K562 (cell line): ENCODE measurements around the gene UBL7. TPM values are rescaled to one million over a fixed set of nuclear protein-coding genes. Genes with fewer than 3 reads are reported as not detected.

ENCODE experiments used
- ATAC-seq: fragments of 200-7000 bp; cut with Tn5 transposase; 3 replicates; pipeline ENCODE4 v1.9.1; 2020; ENCODE audit warnings: moderate library complexity
- BruUV-seq: library from RNA; stranded (reverse); fragments of 400-500 nt; replicated peaks from 2 replicates; lab custom pipeline; 2021; lab: Mats Ljungman, UMichigan
- CTCF ChIA-PET: fragments of 300-600 bp; formaldehyde crosslinking; extraction: SDS; loops from one replicate; lab custom pipeline; 2021; ENCODE audit warnings: low intra/inter-chr PET ratio; lab: Yijun Ruan, JAX
- POLR2A ChIA-PET: fragments of 300-600, 350-650 bp; sonication (Branson Sonifier 250); formaldehyde crosslinking; extraction: SDS; loops from one replicate; lab custom pipeline; 2021; ENCODE audit warnings: antibody characterized with exemption, inconsistent platforms; lab: Yijun Ruan, JAX
- DNase-seq, 4 experiments: peaks; one replicate each; pipeline versions ENCODE4 v3.0.0 to v3.0.0-alpha.2; 2011 to 2018; ENCODE audit warnings: low spot score in 3 of 4, mixed read lengths in 3 of 4; ENCODE audit errors: extremely low read depth in 1 of 4
- FAIRE-seq: peaks from 2 replicates; lab custom pipeline; 2011; peaks lifted over from hg19 to GRCh38; lab: Jason Lieb, UNC
- H2AFZ ChIP-seq: 2 replicates; pipeline ENCODE4 v1.6.0; 2011; ENCODE audit warnings: low read depth, low read length, control low read depth, inconsistent platforms
- H3K27ac ChIP-seq: fragments of 200-600 bp; 3 replicates; pipeline ENCODE4 v1.8.0; 2011; ENCODE audit warnings: low read depth, mild to moderate bottlenecking, control low read depth, inconsistent platforms, low read length, moderate library complexity, mixed read lengths; ENCODE audit errors: extremely low read depth
- H3K27me3 ChIP-seq, 2 experiments: fragments of 300-600 bp in 1 of 2; 2 replicates in 1 of 2; 3 replicates in 1 of 2; pipeline versions ENCODE4 v1.6.0 to v1.8.0; 2011; ENCODE audit warnings: inconsistent platforms in 2 of 2, low read length in 2 of 2, mild to moderate bottlenecking in 1 of 2, mixed read lengths in 1 of 2, moderate library complexity in 1 of 2; ENCODE audit not compliant: control insufficient read depth in 2 of 2, insufficient read depth in 2 of 2
- H3K36me3 ChIP-seq: fragments of 300-600 bp; 3 replicates; pipeline ENCODE4 v1.8.0; 2011; ENCODE audit warnings: mild to moderate bottlenecking, low read length, inconsistent platforms; ENCODE audit not compliant: control insufficient read depth, insufficient read depth
- H3K4me1 ChIP-seq, 2 experiments: fragments of 200-600 bp in 1 of 2; replicated peaks in 1 of 2; 2 replicates in 1 of 2; 3 replicates in 1 of 2; pipeline versions ENCODE4 v1.5.1 to v1.8.0; 2011; ENCODE audit warnings: inconsistent platforms in 2 of 2, low read length in 2 of 2, mild to moderate bottlenecking in 1 of 2, mixed read lengths in 1 of 2, moderate library complexity in 1 of 2; ENCODE audit not compliant: control insufficient read depth in 2 of 2, insufficient read depth in 2 of 2
- H3K4me2 ChIP-seq: 2 replicates; pipeline ENCODE4 v1.6.1; 2011; ENCODE audit warnings: low read length, control low read depth, inconsistent platforms, mixed read lengths; ENCODE audit not compliant: insufficient read depth
- H3K4me3 ChIP-seq: fragments of 200-600 bp; sonication (generic), shearing (Covaris generic); 2 replicates; pipeline ENCODE4 v1.5.1; 2016; ENCODE audit warnings: control low read depth, inconsistent platforms
- H3K79me2 ChIP-seq: fragments of 200-600 bp; 3 replicates; pipeline ENCODE4 v1.8.0; 2011; ENCODE audit warnings: low read length, inconsistent platforms; ENCODE audit not compliant: control insufficient read depth, insufficient read depth
- H3K9ac ChIP-seq, 2 experiments: 2 replicates each; pipeline versions ENCODE4 v1.6.0 to v1.6.1; 2011; ENCODE audit warnings: low read depth in 2 of 2, low read length in 2 of 2, control low read depth in 1 of 2, inconsistent platforms in 1 of 2, mild to moderate bottlenecking in 1 of 2, mixed read lengths in 1 of 2; ENCODE audit not compliant: insufficient read depth in 1 of 2
- H3K9me1 ChIP-seq: one replicate; pipeline ENCODE4 v1.6.0; 2011; ENCODE audit warnings: inconsistent platforms, mild to moderate bottlenecking, low read length, moderate library complexity; ENCODE audit not compliant: control insufficient read depth, insufficient read depth
- H3K9me3 ChIP-seq: replicated peaks from 2 replicates; pipeline ENCODE4 v1.5.1; 2011; ENCODE audit warnings: low read depth, low read length, inconsistent platforms; ENCODE audit not compliant: control insufficient read depth, insufficient read depth
- H4K20me1 ChIP-seq: replicated peaks from 2 replicates; pipeline ENCODE4 v1.6.1; 2011; ENCODE audit warnings: low read length, inconsistent platforms, mixed read lengths; ENCODE audit not compliant: control insufficient read depth, insufficient read depth
- NFIC ChIP-seq: fragments of 450-650 bp; IDR thresholded peaks from 2 replicates; pipeline ENCODE4 v1.6.1; 2017; ENCODE audit warnings: mild to moderate bottlenecking, inconsistent platforms
- PTBP1 ChIP-seq: fragments of 200-400 bp; formaldehyde crosslinking; IDR thresholded peaks from 2 replicates; pipeline ENCODE4 v1.6.1; 2017; ENCODE audit warnings: low read depth, low read length
- SMAD3 ChIP-seq: fragments of 450-650 bp; formaldehyde crosslinking; conservative IDR thresholded peaks from 2 replicates; pipeline ENCODE4 v1.4.0; 2020; ENCODE audit warnings: mild to moderate bottlenecking
- ZFP1 ChIP-seq: fragments of 450-650 bp; formaldehyde crosslinking; IDR thresholded peaks from 2 replicates; pipeline ENCODE4 v1.4.0; 2020; ENCODE audit warnings: mild to moderate bottlenecking, mixed read lengths
- ZFP36 ChIP-seq: fragments of 150-350 bp; IDR thresholded peaks from 2 replicates; pipeline ENCODE4 v1.6.1; 2018; ENCODE audit warnings: low read length, low read depth; ENCODE audit not compliant: partially characterized antibody
- ZNF740 ChIP-seq, 3 experiments: fragments of 200-800 bp in 1 of 3; sonication (Bioruptor generic) in 1 of 3; sonication (generic) in 1 of 3; formaldehyde crosslinking in 1 of 3; IDR thresholded peaks; 2 replicates each; pipeline versions ENCODE4 v1.6.1 to v1.8.0; 2016 to 2022; ENCODE audit warnings: mild to moderate bottlenecking in 2 of 3, missing compliant biosample characterization in 2 of 3, missing genetic modification characterization in 2 of 3, missing genetic modification reagents in 1 of 3
- WGBS: fragments of 100-300 bp; shearing (Covaris generic); methylation state at CpG from one replicate; pipeline ENCODE4 v1.1.6; 2016; ENCODE audit warnings: low coverage, mixed read lengths; ENCODE audit not compliant: insufficient coverage; ENCODE audit errors: missing lambda C conversion rate; 5-methylcytosine and 5-hydroxymethylcytosine counted together
- in situ Hi-C: fragments of 300-500 bp; cut with MboI; formaldehyde crosslinking; loops from 4 replicates; pipeline ENCODE4 v1.15.0; 2018; ENCODE audit warnings: inconsistent platforms, mixed read lengths
- intact Hi-C: fragments of 100-400 bp; cut with micrococcal nuclease; formaldehyde crosslinking; loops from 2 replicates; pipeline ENCODE4 v1.14.2; 2022
- polyA plus RNA-seq, 8 experiments: library from polyadenylated mRNA; depleted of rRNA in 4 of 8; stranded (reverse) in 5 of 8; unstranded in 3 of 8; fragments of >200 nt; fragmentation: Nextera tagmentation in 2 of 8; fragmentation: Illumina TruSeq in 1 of 8; extraction: Ambion mirVana in 2 of 8; extraction: Trizol in 1 of 8; gene quantifications; 2 replicates each; pipeline versions ENCODE4 v1.2.1 to v1.2.3, GENCODE V29; 2011 to 2014; ENCODE audit warnings: inconsistent platforms in 1 of 8, missing spikeins in 1 of 8
- total RNA-seq, 7 experiments: library from RNA; depleted of rRNA in 6 of 7; stranded (reverse); fragments of >200 nt in 6 of 7; fragmentation: Illumina TruSeq in 2 of 7; extraction: Trizol in 2 of 7; gene quantifications; 2 replicates each; pipeline versions ENCODE4 v1.2.1 to v1.2.3, GENCODE V29; 2011 to 2021; ENCODE audit warnings: low replicate concordance in 1 of 7

The UBL7 gene
- total and polyA plus RNA-seq, 9 of the 15 experiments (the other 6 are each of a cell fraction or from before 2014, with no cell fraction given) = 19.2 to 63.4 (median 44.9) TPM

GRCh38 chr15:74431116-74431515, 29.8 kb downstream of the UBL7 start:
- Histone ChIP-seq H3K4me2 (peak overlapping the region; percentile 73; the same call in 1 of the 2 replicates), H3K4me1 (peaks cover 67 to 80% of the 10 kb centered on the region in 2 experiments), H2AFZ (no peak overlapping the region), H3K36me3 (peaks cover 29% of the 10 kb centered on the region; the same call in 2 of the 3 replicates), H3K79me2 (peaks cover 79% of the 10 kb centered on the region), H3K4me3 (no peak overlapping the region), H4K20me1 (peaks cover 27% of the 10 kb centered on the region), H3K9ac (peak overlapping the region in 1 of 2 experiments; percentile 70; a peak in 1 of 4 replicates), H3K9me1 (no peaks in the 10 kb centered on the region), H3K9me3 (no peaks in the 10 kb centered on the region), H3K27me3 (no peaks in the 10 kb centered on the region), H3K27ac (no peak overlapping the region)
- ChIA-PET POLR2A (interaction anchor here (0.6 to 1.0 kb wide), 5 partner anchors 17 to 830 kb away, joined by 3 to 4 read pairs (median 3); no protein-coding TSS in a partner anchor), CTCF (no interaction called here)
- TSS peak; percentile 44 for BruUV-seq
- intact Hi-C loops = no loop called here
- FAIRE-seq (no peak), DNase-seq (no peak), ATAC-seq (no peak)
- WGBS = 25% methylated on average over 1 of the region's 1 CpG
- no peak for TF ChIP-seq SMAD3 (CRISPR knock-in tag)
- TF ChIP-seq PTBP1 = no peak
- no peak for TF ChIP-seq ZFP1 (CRISPR knock-in tag)
- in situ Hi-C loops = no loop called here

- H3K27ac ChIP-seq = no peak overlapping the region
- POLR2A ChIA-PET = interaction anchor here (0.8 kb wide), 1 partner anchor 21 kb away, joined by 3 read pairs; no protein-coding TSS in a partner anchor
- no TSS peak for BruUV-seq
- in situ Hi-C loops (no loop called here), intact Hi-C loops (no loop called here)
- H3K9me1 ChIP-seq = no peaks in the 10 kb centered on the region
- H3K27me3 ChIP-seq = no peaks in the 10 kb centered on the region
- peaks cover 31% of the 10 kb centered on the region; the same call in 2 of the 3 replicates for H3K36me3 ChIP-seq
- H3K4me1 ChIP-seq = peaks cover 65 to 82% of the 10 kb centered on the region in 2 experiments
- H3K79me2 ChIP-seq = peaks cover 85% of the 10 kb centered on the region
- 39% methylated on average over 5 of the region's 6 CpGs for WGBS
- CTCF ChIA-PET = no interaction called here
- FAIRE-seq (no peak), ATAC-seq (no peak), DNase-seq (no peak)
- no peak overlapping the region for H3K4me3 ChIP-seq
- H3K9me3 ChIP-seq = no peaks in the 10 kb centered on the region
- H3K4me2 ChIP-seq = no peak overlapping the region
- H4K20me1 ChIP-seq = peaks cover 31% of the 10 kb centered on the region
- TF ChIP-seq ZFP36 = no peak
- TF ChIP-seq ZNF740 (CRISPR knock-in tag; IDR thresholded peaks at IDR 0.05) = 0 out of 2 replicates have a peak, but pooled peaks have one; percentile 37
- no peak for TF ChIP-seq ZNF740 (tag; IDR thresholded peaks at IDR 0.05)
- peak; percentile 83 for TF ChIP-seq NFIC
- TF ChIP-seq, all 486 proteins: peak for 2
- Histone ChIP-seq H2AFZ (no peak overlapping the region), H3K9ac (peak overlapping the region in 1 of 2 experiments; percentile 70; a peak in 1 of 4 replicates)
Observed at GRCh38 chr15:74430510-74430951, 30.4 kb downstream of the UBL7 start.
